Esophagus squamous epithelium (tissue), 5 donors: Measurements from ENCODE around the gene SPAG9. TPM values are rescaled to one million over a fixed set of nuclear protein-coding genes. Genes with fewer than 3 reads are reported as not detected.
A peak's percentile ranks its signal among the peaks of the same experiment; 100 is the strongest.

Experiments
- DNase-seq: peaks from one replicate; lab custom pipeline; 2025; lab: John Stamatoyannopoulos, UW
- H3K27ac ChIP-seq, 4 donors: fragments of 200-600 bp; sonication (generic); one replicate each; pipeline ENCODE4 v1.5.1; 2016 to 2019; ENCODE audit warnings: mild to moderate bottlenecking in 1 of 4
- H3K27me3 ChIP-seq, 4 donors: fragments of 200-600 bp; sonication (generic); 1 replicate in 3 of 4; 2 replicates in 1 of 4; pipeline versions ENCODE4 v1.5.1 to v1.6.0; 2017 to 2021; ENCODE audit warnings: antibody characterized with exemption in 1 of 4
- H3K36me3 ChIP-seq, 3 donors: fragments of 200-600 bp; sonication (generic); one replicate each; pipeline ENCODE4 v1.5.1; 2016 to 2019
- H3K4me1 ChIP-seq, 3 donors: fragments of 200-600 bp; sonication (generic); one replicate each; pipeline ENCODE4 v1.5.1; 2017 to 2019
- H3K4me3 ChIP-seq, 4 donors: fragments of 200-600 bp; sonication (generic); 1 replicate in 3 of 4; 2 replicates in 1 of 4; pipeline ENCODE4 v1.5.1; 2016 to 2019; ENCODE audit warnings: mild to moderate bottlenecking in 2 of 4, moderate library complexity in 1 of 4
- H3K9me3 ChIP-seq, 3 donors: fragments of 200-600 bp; sonication (generic); one replicate each; pipeline ENCODE4 v1.5.1; 2016 to 2019
- POLR2A ChIP-seq, 4 donors: fragments of 450-650 bp; IDR thresholded peaks; one replicate each; pipeline ENCODE4 v1.6.1; 2017; ENCODE audit warnings: antibody characterized with exemption in 4 of 4, mild to moderate bottlenecking in 4 of 4, moderate library complexity in 3 of 4
- WGBS, 2 donors: methylation state at CpG; one replicate each; pipeline ENCODE4 v1.1.5; 2018; 5-methylcytosine and 5-hydroxymethylcytosine counted together
- intact Hi-C: fragments of 100-400 bp; cut with DNase I; formaldehyde crosslinking; loops from one replicate; pipeline ENCODE4 v1.15.0; 2022
- total RNA-seq, 4 donors: library from RNA; depleted of rRNA; stranded (reverse); fragments of >200 nt; gene quantifications; one replicate each; pipeline ENCODE4 v1.1.0, GENCODE V29; 2016
- TF ChIP-seq, protein P1 (sequence below), 6 experiments: fragments of 450-650 bp in 4 of 6; fragments of 200-600 bp in 2 of 6; sonication (generic) in 2 of 6; IDR thresholded peaks; one replicate each; pipeline ENCODE4 v1.5.1; 2016 to 2019; ENCODE audit warnings: antibody characterized with exemption in 6 of 6, mild to moderate bottlenecking in 4 of 6, moderate library complexity in 4 of 6
- donor health status: DM: yes; HTN: yes; CAD: no.

Gene SPAG9
- total RNA-seq, 4 donors from 2014 or later = 25.6 to 88.5 (median 49.9) TPM

DNA sequence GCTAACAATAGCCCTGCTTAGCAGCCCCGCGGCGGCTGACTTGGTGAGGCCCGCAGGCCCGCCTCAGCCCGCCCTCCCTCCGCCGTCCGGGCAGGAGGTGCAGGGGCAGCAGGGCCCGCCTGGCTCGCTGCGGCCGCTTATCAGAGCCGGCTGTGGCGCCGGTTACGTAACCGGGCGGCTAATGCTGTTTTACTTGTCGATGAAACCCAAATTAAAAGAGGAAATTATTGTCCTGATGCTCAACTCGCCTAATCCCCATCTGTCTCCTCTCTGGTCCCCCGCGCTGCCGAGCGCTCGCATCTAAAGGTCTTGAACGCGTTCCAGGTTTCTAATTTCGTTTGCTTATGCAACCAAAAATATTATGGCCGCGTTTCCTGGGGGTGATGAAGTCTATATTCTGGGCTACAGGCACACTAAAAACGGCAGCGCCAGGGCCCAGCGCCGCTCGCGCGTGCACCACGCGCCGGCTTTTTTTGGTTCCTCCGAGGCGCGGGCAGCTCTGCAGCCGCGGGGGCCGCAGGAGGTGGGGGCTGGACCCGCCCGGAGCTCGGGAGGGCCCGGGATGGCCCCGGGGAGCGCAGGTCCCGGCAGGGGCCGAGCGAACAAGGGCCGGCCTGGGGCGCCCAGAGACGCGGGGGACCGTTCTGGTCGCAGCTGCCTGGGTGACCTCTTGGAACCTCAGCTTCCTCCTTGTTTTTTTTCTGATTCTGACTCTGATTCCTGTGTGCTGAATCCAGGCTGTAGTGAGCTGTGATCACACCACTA is 189.3 kb downstream of the SPAG9 start:
- no peaks in the 10 kb centered on the region for H3K27me3 ChIP-seq
- TF ChIP-seq, protein P1, sequence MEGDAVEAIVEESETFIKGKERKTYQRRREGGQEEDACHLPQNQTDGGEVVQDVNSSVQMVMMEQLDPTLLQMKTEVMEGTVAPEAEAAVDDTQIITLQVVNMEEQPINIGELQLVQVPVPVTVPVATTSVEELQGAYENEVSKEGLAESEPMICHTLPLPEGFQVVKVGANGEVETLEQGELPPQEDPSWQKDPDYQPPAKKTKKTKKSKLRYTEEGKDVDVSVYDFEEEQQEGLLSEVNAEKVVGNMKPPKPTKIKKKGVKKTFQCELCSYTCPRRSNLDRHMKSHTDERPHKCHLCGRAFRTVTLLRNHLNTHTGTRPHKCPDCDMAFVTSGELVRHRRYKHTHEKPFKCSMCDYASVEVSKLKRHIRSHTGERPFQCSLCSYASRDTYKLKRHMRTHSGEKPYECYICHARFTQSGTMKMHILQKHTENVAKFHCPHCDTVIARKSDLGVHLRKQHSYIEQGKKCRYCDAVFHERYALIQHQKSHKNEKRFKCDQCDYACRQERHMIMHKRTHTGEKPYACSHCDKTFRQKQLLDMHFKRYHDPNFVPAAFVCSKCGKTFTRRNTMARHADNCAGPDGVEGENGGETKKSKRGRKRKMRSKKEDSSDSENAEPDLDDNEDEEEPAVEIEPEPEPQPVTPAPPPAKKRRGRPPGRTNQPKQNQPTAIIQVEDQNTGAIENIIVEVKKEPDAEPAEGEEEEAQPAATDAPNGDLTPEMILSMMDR (IDR thresholded peaks at IDR 0.05) = no peak
- TF ChIP-seq POLR2A (IDR thresholded peaks at IDR 0.05) = peak in 2 of 4 donors; percentile 9 to 25
- no peaks in the 10 kb centered on the region for H3K36me3 ChIP-seq
- intact Hi-C loops = no loop called here
- H3K4me1 ChIP-seq = peaks cover 5 to 33% (median 9%) of the 10 kb centered on the region in 3 donors
- WGBS, 2 donors = 0 to 1% methylated on average over 2 to 26 of the region's 62 CpGs
- H3K4me3 ChIP-seq = peak overlapping the region; percentile 24 to 60 (median 48)
- H3K9me3 ChIP-seq = no peaks in the 10 kb centered on the region
- peak overlapping the region; percentile 72 to 93 (median 88) for H3K27ac ChIP-seq
- DNase-seq = no peak

DNA sequence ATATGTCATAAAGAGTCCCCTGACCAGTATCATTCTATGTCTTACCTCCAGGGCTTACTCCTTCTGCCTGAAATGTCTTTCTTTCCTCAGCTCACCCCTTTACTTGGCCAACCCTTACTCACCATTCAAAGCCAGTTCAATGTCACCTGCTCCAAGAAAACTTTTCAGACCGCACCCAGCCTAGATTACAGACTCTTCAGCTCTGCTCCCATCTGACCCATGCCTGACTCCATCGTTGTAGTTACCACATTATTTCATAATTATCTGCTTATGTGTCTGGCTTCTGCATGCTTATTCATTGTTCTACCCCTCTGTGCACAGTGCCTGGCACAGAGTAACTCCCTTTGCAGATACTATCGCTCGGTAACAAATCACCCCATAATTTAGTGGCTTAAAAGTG is 192.0 kb downstream of the SPAG9 start:
- 80 to 86% methylated on average over 4 of the region's 4 CpGs for WGBS, 2 donors
- DNase-seq = no peak

DNA sequence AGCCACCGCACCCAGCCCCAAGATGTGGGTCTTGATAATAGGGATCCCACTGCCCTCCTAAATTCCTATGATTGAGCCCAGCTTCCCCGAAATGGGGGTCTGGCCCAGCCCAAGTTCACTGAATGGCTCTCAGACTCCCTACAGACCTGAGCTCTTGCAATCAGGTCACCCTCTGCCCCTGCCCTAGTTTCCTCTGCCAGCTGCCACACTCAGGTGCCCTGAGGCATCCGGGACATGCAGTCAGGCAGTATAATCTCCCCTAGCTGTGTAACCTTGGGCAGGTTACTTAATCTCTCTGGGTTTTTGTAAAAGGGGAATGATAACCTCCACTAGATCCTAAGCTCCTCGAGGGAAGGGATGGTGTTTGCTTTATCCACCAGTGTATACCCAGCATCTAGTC is 193.4 kb downstream of the SPAG9 start:
- H3K9me3 ChIP-seq = no peaks in the 10 kb centered on the region
- no peak overlapping the region for H3K4me3 ChIP-seq
- H3K27me3 ChIP-seq = no peaks in the 10 kb centered on the region
- no peaks in the 10 kb centered on the region for H3K36me3 ChIP-seq
- H3K27ac ChIP-seq = no peak overlapping the region
- H3K4me1 ChIP-seq = peaks cover 5 to 42% (median 14%) of the 10 kb centered on the region in 3 donors
- intact Hi-C loops = no loop called here
- 81 to 97% methylated on average over 2 to 4 of the region's 4 CpGs for WGBS, 2 donors
- no peak for TF ChIP-seq POLR2A (IDR thresholded peaks at IDR 0.05)
- DNase-seq = no peak

More for the DNA sequence above, 192.0 kb downstream of the SPAG9 start:
- no peak overlapping the region for H3K4me3 ChIP-seq
- TF ChIP-seq POLR2A (IDR thresholded peaks at IDR 0.05) = no peak
- TF ChIP-seq, protein P1 (IDR thresholded peaks at IDR 0.05) = no peak
- H3K36me3 ChIP-seq = no peaks in the 10 kb centered on the region
- no peaks in the 10 kb centered on the region for H3K9me3 ChIP-seq
- intact Hi-C loops = no loop called here
- H3K27ac ChIP-seq = no peak overlapping the region
- H3K27me3 ChIP-seq = no peaks in the 10 kb centered on the region
- peaks cover 5 to 30% (median 9%) of the 10 kb centered on the region in 3 donors for H3K4me1 ChIP-seq

DNA sequence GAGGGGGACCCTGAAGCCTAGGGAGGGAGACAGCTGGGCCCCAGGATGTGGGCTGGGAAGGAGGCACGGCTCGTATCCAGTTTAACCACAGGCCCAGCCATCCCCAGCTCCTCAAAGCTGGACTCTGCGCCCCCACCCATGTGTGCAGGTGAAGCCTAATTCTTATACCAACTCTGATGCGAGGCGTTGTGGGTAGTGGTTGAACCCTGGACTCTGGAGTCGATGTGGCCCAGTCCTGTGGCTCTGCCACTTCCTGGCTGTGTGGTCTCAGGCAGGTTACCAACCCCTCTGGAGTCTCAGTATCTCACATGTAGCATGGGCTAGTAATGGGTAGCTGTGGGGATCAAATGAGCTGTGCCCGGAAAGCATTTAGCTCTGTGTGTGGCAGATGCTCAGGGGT is 194.1 kb downstream of the SPAG9 start:
- Histone ChIP-seq H3K36me3 (no peaks in the 10 kb centered on the region), H3K9me3 (no peaks in the 10 kb centered on the region), H3K27me3 (no peaks in the 10 kb centered on the region), H3K4me3 (no peak overlapping the region), H3K27ac (no peak overlapping the region), H3K4me1 (peaks cover 4 to 42% (median 20%) of the 10 kb centered on the region in 3 donors)
- TF ChIP-seq, protein P1 (IDR thresholded peaks at IDR 0.05) = no peak
- no peak for TF ChIP-seq POLR2A (IDR thresholded peaks at IDR 0.05)
- DNase-seq = no peak
- 72 to 87% methylated on average over 4 to 7 of the region's 7 CpGs for WGBS, 2 donors
- intact Hi-C loops = no loop called here

DNA sequence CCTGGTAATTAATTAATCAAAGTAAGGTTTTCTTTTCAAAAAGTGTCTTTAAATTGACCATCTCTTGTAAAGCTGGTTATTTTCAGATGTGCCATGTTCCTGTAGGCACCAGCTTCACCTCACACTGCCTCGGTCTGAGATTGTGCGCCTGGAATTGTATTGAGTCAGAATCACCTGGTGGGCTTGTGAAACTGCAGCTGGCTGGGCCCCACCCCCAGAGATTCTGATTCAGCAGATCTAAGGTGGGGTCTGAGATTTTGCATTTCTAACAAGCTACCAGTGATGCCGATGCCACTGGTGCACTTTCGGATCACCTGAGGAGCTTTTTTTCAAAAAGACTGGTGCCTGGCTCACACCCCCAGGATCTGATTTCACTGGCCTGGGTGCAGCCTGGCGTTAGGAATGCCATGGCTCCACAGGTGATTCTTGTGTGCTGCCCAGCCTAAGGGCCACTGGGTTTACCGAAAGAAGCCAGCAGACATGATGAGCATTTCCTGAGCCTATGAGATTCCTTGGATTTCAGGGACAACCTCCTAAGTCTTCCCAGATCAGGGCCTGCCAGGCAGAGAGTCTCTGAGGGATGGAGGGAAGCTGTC is 195.3 kb downstream of the SPAG9 start:
- Histone ChIP-seq H3K27ac (no peak overlapping the region), H3K4me3 (no peak overlapping the region), H3K4me1 (peaks cover under 1 to 42% (median 14%) of the 10 kb centered on the region in 3 donors), H3K27me3 (no peaks in the 10 kb centered on the region), H3K9me3 (no peaks in the 10 kb centered on the region), H3K36me3 (no peaks in the 10 kb centered on the region)
- 84 to 87% methylated on average over 2 to 6 of the region's 6 CpGs for WGBS, 2 donors
- intact Hi-C loops = no loop called here
- DNase-seq = no peak
- TF ChIP-seq, protein P1 (IDR thresholded peaks at IDR 0.05) = no peak
- no peak for TF ChIP-seq POLR2A (IDR thresholded peaks at IDR 0.05)
